Measurements from ENCODE around the gene TENM4. TPM values are rescaled to one million over a fixed set of nuclear protein-coding genes. Genes with fewer than 3 reads are reported as not detected.

Gene TENM4
- total RNA-seq, 1 donor from 2014 or later = 3.8 TPM

GRCh38 chr11:78912778-78913177 lies 528.1 kb downstream of the TENM4 start:
- Mint-ChIP-seq H3K36me3 (ENCODE audit: low read depth) (no peaks in the 10 kb centered on the region), H3K27ac (ENCODE audit: unreplicated experiment) (no peak overlapping the region), H3K4me1 (ENCODE audit: low read depth) (no peaks in the 10 kb centered on the region), H3K4me3 (ENCODE audit: unreplicated experiment) (no peak overlapping the region), H3K9me3 (ENCODE audit: low read depth) (no peaks in the 10 kb centered on the region), H3K27me3 (ENCODE audit: low read depth) (peaks cover 2% of the 10 kb centered on the region)
- no peak for DNase-seq (ENCODE audit: low spot score)
- TF ChIP-seq, protein P1, sequence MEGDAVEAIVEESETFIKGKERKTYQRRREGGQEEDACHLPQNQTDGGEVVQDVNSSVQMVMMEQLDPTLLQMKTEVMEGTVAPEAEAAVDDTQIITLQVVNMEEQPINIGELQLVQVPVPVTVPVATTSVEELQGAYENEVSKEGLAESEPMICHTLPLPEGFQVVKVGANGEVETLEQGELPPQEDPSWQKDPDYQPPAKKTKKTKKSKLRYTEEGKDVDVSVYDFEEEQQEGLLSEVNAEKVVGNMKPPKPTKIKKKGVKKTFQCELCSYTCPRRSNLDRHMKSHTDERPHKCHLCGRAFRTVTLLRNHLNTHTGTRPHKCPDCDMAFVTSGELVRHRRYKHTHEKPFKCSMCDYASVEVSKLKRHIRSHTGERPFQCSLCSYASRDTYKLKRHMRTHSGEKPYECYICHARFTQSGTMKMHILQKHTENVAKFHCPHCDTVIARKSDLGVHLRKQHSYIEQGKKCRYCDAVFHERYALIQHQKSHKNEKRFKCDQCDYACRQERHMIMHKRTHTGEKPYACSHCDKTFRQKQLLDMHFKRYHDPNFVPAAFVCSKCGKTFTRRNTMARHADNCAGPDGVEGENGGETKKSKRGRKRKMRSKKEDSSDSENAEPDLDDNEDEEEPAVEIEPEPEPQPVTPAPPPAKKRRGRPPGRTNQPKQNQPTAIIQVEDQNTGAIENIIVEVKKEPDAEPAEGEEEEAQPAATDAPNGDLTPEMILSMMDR (IDR thresholded peaks at IDR 0.05) = no peak

DNA sequence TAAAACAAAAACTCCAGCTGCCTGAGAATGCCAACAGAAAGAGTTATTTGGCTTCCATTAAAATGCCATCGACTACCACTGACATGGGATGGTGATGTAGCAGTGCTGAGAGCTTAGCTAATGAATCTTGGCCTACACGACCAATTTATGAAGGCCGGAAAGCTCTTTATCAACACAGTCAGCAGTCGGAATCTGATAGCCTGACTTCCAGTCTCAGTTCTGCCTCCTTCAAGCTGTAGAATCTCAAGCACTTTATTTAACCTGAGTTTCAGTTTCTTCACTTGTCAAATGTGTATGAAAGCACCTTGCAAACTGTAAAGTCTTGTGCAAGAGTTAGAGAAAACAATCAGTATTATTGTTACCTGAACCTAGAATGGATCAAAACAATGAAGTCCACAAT lies 530.5 kb downstream of the TENM4 start:
- no peak overlapping the region for H3K4me3 Mint-ChIP-seq (ENCODE audit: unreplicated experiment)
- no peak for DNase-seq (ENCODE audit: low spot score)
- TF ChIP-seq, protein P1 (IDR thresholded peaks at IDR 0.05) = no peak
- peaks cover 5% of the 10 kb centered on the region for H3K4me1 Mint-ChIP-seq (ENCODE audit: low read depth)
- no peak overlapping the region for H3K27ac Mint-ChIP-seq (ENCODE audit: unreplicated experiment)
- peaks cover 2% of the 10 kb centered on the region for H3K27me3 Mint-ChIP-seq (ENCODE audit: low read depth)
- H3K9me3 Mint-ChIP-seq (ENCODE audit: low read depth) = no peaks in the 10 kb centered on the region
- H3K36me3 Mint-ChIP-seq (ENCODE audit: low read depth) = no peaks in the 10 kb centered on the region

- Mint-ChIP-seq H3K27ac (ENCODE audit: unreplicated experiment) (no peak overlapping the region), H3K27me3 (ENCODE audit: low read depth) (no peaks in the 10 kb centered on the region), H3K4me3 (ENCODE audit: unreplicated experiment) (no peak overlapping the region), H3K36me3 (ENCODE audit: low read depth) (no peaks in the 10 kb centered on the region), H3K9me3 (ENCODE audit: low read depth) (no peaks in the 10 kb centered on the region), H3K4me1 (ENCODE audit: low read depth) (peaks cover 5% of the 10 kb centered on the region)
- DNase-seq (ENCODE audit: low spot score) = no peak
- TF ChIP-seq, protein P1 (IDR thresholded peaks at IDR 0.05) = no peak
These were observed 531.4 kb downstream of the TENM4 start for GRCh38 chr11:78909386-78909785.

GRCh38 chr11:78907636-78908035 lies 533.2 kb downstream of the TENM4 start:
- Mint-ChIP-seq H3K36me3 (ENCODE audit: low read depth) (no peaks in the 10 kb centered on the region), H3K27ac (ENCODE audit: unreplicated experiment) (no peak overlapping the region), H3K4me3 (ENCODE audit: unreplicated experiment) (no peak overlapping the region), H3K4me1 (ENCODE audit: low read depth) (peaks cover 5% of the 10 kb centered on the region), H3K27me3 (ENCODE audit: low read depth) (no peaks in the 10 kb centered on the region), H3K9me3 (ENCODE audit: low read depth) (no peaks in the 10 kb centered on the region)
- TF ChIP-seq, protein P1 (IDR thresholded peaks at IDR 0.05) = no peak
- DNase-seq (ENCODE audit: low spot score) = no peak

- Mint-ChIP-seq H3K36me3 (ENCODE audit: low read depth) (no peaks in the 10 kb centered on the region), H3K4me1 (ENCODE audit: low read depth) (peaks cover 5% of the 10 kb centered on the region), H3K27ac (ENCODE audit: unreplicated experiment) (peak overlapping the region; percentile 37), H3K9me3 (ENCODE audit: low read depth) (no peaks in the 10 kb centered on the region), H3K27me3 (ENCODE audit: low read depth) (no peaks in the 10 kb centered on the region), H3K4me3 (ENCODE audit: unreplicated experiment) (no peak overlapping the region)
- TF ChIP-seq, protein P1 (IDR thresholded peaks at IDR 0.05) = no peak
- no peak for DNase-seq (ENCODE audit: low spot score)
These were observed 534.3 kb downstream of the TENM4 start for GRCh38 chr11:78906566-78906965.

All from chondrocyte (in vitro differentiated cells).